Stimulated activated CD4-positive, alpha-beta T cell treated with anti-CD3 and anti-CD28 coated beads, Interleukin-1b, Interleukin-23, amount 100 ng/mL, for 48 hours (primary cell): ENCODE measurements around the gene TBC1D25.
A peak's percentile ranks its signal among the peaks of the same experiment; 100 is the strongest.

ENCODE experiments used
- DNase-seq: peaks from one replicate; pipeline ENCODE4 v3.0.0-alpha.2; 2020

The TBC1D25 gene, protein sequence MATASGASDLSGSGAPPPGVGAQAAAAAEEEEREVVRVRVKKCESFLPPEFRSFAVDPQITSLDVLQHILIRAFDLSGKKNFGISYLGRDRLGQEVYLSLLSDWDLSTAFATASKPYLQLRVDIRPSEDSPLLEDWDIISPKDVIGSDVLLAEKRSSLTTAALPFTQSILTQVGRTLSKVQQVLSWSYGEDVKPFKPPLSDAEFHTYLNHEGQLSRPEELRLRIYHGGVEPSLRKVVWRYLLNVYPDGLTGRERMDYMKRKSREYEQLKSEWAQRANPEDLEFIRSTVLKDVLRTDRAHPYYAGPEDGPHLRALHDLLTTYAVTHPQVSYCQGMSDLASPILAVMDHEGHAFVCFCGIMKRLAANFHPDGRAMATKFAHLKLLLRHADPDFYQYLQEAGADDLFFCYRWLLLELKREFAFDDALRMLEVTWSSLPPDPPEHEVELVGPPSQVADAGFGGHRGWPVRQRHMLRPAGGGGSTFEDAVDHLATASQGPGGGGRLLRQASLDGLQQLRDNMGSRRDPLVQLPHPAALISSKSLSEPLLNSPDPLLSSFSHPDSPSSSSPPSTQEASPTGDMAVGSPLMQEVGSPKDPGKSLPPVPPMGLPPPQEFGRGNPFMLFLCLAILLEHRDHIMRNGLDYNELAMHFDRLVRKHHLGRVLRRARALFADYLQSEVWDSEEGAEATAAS

GRCh38 chrX:48539345-48540027 is at the start of gene TBC1D25:
Gene TBC1D25 (plus strand): TSS chrX:48539714. CDS start chrX:48539798, 84 bp downstream.
- DNase-seq, result peak; percentile 98

GRCh38 chrX:48489892-48490291 is 49.6 kb upstream of the TBC1D25 start:
- no peak for DNase-seq

- no peak for DNase-seq
Observed at GRCh38 chrX:48490661-48491060, 48.9 kb upstream of the TBC1D25 start.

DNA sequence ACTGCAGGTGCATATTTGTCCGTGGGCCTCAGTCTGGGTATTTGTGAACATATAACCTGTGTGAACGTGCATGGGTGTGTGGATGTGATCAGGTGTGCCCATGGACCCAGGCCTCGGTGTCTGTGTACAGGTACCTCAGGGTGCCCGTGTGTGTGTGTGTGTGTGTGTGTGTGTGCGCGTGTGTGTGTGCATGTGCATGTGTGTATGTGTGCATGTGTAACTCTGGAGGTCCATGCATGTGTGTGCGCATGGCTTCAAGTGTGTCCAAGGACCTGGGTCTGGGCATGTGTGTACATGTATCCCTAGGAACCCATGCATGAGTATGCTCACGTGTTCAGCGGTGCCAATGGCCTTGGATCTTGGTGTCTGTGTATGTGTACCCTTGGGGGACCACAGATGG is 47.7 kb upstream of the TBC1D25 start:
- no peak for DNase-seq

GRCh38 chrX:48492293-48492910 is 47.1 kb upstream of the TBC1D25 start:
- DNase-seq, result no peak

GRCh38 chrX:48493890-48494364 is 45.6 kb upstream of the TBC1D25 start:
- no peak for DNase-seq

- no peak for DNase-seq
Observed at GRCh38 chrX:48496660-48497059, 42.9 kb upstream of the TBC1D25 start.

DNA sequence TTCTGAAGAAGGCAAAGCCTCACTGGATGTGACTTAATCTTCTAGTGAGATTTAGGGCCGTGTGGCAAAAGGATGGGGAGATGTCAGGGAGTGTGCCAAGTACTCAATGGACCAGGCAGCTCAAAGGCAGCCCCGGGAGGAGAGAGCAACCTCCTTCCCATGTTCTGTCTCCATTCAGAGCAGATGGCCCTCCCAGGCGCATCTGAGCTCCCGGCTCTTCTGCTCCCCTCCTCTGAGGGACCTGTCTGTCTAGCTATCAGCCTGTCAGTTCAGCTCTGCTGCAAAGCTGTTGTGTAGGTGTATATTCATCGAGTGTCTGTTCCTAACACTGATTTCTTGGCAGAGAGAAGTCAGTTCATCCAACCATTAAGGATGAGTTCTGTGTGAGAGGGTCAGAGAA is 41.6 kb upstream of the TBC1D25 start:
- no peak for DNase-seq

GRCh38 chrX:48498374-48498809 is 41.1 kb upstream of the TBC1D25 start:
- DNase-seq, result no peak

DNA sequence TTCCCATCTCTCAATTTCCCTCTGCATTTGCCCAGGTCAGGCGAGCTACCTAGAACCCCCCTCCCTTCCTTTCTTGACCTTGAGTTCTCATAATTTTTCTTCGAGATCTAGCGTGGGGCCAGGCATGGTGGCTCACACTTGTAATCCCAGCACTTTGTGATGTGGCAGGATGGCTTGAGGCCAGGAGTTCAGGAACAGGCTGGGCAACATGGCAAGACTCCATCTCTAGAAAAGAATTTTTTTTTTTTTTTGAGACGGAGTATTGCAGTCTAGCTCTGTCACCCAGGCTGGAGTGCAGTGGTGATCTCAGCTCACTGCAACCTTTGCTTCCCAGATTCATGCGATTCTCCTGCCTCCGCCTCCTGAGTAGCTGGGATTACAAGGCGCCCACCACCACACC is 35.3 kb upstream of the TBC1D25 start:
- no peak for DNase-seq

DNA sequence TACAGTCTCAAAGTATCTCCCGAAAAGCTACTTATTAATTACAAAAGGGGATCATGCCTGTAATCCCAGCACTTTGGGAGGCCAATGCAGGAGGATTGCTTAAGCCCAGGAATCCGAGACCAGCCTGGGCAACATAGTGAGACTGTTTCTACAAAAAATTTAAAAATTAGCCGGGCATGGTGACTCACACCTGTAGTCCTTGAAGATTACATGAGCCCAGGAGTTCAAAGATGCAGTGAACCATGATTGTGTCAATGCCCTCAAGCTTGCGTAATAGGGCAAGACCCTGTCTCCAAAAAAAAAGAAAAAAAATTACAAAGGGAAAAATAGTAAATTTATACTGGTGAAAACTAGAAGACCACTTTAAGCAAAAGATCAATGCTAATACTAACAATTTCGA is 34.0 kb upstream of the TBC1D25 start:
- DNase-seq, result no peak

DNA sequence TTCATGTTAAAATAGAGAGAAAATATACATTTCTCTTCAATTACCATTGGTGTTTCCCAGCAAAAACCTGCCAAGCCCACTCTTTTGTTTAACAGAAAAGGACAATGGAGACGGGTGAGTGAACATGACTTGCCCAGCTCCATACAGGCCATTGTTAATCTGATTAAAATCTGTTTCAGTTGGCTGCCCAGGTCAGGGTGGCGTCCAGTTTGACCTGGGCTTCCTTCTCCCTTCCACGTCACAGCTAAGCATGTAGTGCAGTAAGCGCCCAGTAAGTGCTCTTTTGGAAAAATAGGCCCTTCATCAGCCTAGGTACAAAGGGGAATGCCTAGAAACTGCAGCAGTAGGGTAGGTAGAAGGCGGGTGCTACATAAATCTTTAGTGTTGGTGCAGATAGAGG is 32.3 kb upstream of the TBC1D25 start:
- no peak for DNase-seq

- peak; percentile 77 for DNase-seq
Observed at GRCh38 chrX:48508400-48509244, 30.9 kb upstream of the TBC1D25 start, which contains the start of gene PORCN. Gene PORCN (plus strand): TSS chrX:48508992. CDS start chrX:48509821, 829 bp downstream.

DNA sequence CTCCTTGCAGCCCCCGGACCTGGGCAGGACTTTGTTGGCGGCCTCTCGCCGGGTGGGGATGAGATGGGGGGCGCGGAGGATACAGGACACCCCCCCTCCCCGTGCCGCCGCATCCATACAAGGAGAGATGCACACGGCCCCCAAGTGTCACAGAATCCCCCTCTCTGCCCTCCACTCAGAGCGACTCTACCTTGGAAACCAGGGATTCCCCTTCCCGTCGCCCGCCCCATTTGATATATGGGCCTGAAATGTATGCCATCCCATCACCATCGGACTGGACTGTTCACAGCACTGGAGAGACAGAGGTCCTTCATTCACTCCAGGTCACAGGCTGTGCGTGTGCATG is 30.3 kb upstream of the TBC1D25 start:
- DNase-seq, result no peak

GRCh38 chrX:48509619-48510018 is 29.9 kb upstream of the TBC1D25 start:
- no peak for DNase-seq

DNA sequence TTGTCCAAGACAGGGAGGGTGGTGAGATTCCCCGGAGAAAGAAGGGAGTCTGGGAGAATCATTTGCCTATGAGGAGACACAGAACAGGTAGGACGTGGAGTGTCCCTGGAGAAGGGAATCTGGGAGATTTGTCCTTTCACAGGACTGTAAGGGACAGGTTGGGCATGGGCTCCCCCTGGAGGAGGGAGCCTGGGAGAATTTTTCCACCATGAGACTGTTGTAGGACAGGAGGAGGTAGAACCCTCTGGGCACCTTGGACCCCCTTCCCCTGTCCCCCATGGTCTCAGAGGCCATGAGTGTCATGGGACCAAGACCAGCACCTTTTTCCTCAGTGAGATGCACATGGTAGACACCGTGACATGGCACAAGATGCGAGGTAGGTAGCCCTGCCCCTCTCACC is 28.0 kb upstream of the TBC1D25 start:
- DNase-seq, result no peak

DNA sequence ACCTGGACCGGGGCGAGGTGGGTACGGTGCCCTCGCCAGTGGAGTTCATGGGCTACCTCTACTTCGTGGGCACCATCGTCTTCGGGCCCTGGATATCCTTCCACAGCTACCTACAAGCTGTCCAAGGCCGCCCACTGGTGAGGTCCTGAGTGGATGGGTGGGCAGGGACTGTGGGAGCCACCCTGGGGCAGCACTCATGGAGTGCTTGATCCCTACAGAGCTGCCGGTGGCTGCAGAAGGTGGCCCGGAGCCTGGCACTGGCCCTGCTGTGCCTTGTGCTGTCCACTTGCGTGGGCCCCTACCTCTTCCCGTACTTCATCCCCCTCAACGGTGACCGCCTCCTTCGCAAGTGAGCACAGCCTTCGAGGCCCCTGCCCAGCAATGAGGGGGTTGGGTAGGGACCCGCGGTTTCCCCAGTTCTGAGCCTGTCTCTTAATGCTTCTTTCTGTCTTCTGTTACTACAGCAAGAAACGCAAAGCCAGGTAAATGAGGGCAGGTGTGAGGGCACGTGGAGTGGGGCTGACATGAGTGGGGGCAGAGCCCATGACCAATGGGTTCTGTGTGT is 27.1 kb upstream of the TBC1D25 start:
- no peak for DNase-seq

- no peak for DNase-seq
Observed at GRCh38 chrX:48513670-48514069, 25.8 kb upstream of the TBC1D25 start.

DNA sequence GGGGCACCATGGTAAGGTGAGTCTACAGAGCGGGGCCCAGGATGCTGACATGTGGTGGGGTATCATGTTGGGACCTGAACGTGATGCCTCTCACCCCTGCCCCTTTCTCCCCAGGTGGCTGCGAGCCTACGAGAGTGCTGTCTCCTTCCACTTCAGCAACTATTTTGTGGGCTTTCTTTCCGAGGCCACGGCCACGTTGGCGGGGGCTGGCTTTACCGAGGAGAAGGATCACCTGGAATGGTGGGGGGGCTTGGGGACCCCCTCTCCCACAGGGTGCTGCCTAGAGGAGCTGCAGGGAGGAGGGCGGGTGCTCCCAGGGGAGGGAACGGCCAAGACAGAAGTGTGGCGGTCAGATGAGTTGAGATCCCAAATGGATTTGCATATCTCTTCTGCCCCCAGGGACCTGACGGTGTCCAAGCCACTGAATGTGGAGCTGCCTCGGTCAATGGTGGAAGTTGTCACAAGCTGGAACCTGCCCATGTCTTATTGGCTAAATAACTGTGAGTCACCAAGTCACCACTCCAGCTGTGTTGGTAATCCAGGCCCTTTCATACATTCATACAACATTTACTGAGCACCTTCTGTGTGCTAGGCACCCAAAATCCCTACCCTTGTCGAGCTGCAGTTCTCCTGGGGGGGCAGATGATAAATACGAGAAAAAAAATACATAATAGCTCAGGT is 25.2 kb upstream of the TBC1D25 start:
- DNase-seq, result no peak

DNA sequence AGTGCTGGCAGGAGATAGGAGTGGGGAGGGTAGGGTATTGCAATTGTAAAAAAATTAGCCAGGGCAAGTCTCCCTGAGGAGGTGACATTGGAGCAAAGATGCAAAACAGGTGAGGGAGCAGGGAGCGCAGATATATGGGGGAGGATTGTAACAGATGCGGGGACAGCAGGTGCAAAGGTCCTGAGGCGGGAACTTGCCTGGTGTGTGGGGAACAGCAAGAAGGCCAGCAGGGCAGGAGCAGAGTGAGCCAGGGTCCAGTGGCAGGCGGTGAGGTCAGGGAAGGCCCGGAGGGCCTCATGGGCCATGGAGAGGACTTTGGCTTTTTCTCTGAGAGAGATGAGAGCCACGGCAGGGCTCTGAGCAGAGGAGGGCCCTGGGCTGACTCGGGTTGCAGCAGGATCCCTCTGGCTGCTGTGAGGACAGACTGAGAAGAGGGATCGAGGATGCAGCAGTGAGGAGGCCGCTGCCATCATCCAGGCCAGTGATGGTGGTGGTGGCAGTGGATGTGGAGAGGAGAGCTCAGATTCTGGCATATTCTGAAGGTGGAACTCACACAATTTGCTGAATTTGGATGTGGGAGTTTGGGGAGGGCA is 24.6 kb upstream of the TBC1D25 start:
- DNase-seq, result no peak

DNA sequence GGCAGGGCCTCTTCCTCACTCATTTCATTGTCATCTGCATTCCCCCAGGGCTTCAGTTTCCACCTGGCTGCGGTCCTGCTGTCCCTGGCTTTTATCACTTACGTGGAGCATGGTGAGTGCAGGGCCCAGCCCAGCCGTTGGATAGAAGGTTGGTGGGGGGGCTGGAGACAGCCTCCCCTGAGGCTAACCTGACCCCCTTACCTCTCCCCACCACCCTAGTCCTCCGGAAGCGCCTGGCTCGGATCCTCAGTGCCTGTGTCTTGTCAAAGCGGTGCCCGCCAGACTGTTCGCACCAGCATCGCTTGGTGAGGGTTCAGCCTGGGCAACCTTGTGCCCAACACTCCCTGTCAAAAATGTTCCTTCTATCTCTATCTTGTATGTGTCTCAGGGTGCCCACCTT is 23.7 kb upstream of the TBC1D25 start:
- no peak for DNase-seq
